ENCODE results near the gene NOS3.

DNA sequence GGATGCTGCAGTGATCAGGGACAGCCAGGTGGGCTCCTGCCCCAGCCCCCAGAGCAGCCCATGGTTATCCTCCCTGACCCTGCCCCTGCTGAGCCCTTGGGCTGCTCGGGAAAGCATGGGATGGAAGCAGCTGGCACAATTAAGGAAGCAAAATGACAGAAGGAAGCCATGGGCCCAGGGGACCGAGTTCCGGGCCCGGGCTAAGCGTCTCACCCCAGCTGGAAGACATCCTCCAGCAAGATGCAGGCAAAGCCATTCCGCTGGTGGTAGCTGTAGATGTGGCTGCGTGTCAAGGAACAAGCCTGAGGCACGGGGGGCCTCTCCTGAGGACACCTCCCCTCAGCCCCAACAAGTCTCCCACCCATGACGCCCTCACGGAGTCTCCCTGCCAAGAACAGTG, 32.4 kb downstream of the NOS3 start:
- TF ChIP-seq, protein P1, sequence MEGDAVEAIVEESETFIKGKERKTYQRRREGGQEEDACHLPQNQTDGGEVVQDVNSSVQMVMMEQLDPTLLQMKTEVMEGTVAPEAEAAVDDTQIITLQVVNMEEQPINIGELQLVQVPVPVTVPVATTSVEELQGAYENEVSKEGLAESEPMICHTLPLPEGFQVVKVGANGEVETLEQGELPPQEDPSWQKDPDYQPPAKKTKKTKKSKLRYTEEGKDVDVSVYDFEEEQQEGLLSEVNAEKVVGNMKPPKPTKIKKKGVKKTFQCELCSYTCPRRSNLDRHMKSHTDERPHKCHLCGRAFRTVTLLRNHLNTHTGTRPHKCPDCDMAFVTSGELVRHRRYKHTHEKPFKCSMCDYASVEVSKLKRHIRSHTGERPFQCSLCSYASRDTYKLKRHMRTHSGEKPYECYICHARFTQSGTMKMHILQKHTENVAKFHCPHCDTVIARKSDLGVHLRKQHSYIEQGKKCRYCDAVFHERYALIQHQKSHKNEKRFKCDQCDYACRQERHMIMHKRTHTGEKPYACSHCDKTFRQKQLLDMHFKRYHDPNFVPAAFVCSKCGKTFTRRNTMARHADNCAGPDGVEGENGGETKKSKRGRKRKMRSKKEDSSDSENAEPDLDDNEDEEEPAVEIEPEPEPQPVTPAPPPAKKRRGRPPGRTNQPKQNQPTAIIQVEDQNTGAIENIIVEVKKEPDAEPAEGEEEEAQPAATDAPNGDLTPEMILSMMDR (tag by site-specific recombination; IDR thresholded peaks at IDR 0.05) = no peak
- TF ChIP-seq, protein P2, sequence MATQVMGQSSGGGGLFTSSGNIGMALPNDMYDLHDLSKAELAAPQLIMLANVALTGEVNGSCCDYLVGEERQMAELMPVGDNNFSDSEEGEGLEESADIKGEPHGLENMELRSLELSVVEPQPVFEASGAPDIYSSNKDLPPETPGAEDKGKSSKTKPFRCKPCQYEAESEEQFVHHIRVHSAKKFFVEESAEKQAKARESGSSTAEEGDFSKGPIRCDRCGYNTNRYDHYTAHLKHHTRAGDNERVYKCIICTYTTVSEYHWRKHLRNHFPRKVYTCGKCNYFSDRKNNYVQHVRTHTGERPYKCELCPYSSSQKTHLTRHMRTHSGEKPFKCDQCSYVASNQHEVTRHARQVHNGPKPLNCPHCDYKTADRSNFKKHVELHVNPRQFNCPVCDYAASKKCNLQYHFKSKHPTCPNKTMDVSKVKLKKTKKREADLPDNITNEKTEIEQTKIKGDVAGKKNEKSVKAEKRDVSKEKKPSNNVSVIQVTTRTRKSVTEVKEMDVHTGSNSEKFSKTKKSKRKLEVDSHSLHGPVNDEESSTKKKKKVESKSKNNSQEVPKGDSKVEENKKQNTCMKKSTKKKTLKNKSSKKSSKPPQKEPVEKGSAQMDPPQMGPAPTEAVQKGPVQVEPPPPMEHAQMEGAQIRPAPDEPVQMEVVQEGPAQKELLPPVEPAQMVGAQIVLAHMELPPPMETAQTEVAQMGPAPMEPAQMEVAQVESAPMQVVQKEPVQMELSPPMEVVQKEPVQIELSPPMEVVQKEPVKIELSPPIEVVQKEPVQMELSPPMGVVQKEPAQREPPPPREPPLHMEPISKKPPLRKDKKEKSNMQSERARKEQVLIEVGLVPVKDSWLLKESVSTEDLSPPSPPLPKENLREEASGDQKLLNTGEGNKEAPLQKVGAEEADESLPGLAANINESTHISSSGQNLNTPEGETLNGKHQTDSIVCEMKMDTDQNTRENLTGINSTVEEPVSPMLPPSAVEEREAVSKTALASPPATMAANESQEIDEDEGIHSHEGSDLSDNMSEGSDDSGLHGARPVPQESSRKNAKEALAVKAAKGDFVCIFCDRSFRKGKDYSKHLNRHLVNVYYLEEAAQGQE (tag by site-specific recombination; IDR thresholded peaks at IDR 0.05) = no peak
- TF ChIP-seq, protein P3, sequence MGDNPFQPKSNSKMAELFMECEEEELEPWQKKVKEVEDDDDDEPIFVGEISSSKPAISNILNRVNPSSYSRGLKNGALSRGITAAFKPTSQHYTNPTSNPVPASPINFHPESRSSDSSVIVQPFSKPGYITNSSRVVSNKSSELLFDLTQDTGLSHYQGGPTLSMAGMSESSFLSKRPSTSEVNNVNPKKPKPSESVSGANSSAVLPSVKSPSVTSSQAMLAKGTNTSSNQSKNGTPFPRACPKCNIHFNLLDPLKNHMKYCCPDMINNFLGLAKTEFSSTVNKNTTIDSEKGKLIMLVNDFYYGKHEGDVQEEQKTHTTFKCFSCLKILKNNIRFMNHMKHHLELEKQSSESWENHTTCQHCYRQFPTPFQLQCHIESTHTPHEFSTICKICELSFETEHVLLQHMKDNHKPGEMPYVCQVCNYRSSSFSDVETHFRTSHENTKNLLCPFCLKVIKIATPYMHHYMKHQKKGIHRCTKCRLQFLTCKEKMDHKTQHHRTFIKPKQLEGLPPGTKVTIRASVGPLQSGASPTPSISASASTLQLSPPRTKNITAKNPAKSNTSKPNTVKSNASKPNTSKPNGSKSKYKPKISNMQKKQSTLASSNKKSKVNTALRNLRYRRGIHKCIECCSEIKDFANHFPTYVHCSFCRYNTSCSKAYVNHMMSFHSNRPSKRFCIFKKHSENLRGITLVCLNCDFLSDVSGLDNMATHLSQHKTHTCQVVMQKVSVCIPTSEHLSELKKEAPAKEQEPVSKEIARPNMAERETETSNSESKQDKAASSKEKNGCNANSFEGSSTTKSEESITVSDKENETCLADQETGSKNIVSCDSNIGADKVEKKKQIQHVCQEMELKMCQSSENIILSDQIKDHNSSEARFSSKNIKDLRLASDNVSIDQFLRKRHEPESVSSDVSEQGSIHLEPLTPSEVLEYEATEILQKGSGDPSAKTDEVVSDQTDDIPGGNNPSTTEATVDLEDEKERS (tag by site-specific recombination; IDR thresholded peaks at IDR 0.05) = no peak
- TF ChIP-seq, protein P4, sequence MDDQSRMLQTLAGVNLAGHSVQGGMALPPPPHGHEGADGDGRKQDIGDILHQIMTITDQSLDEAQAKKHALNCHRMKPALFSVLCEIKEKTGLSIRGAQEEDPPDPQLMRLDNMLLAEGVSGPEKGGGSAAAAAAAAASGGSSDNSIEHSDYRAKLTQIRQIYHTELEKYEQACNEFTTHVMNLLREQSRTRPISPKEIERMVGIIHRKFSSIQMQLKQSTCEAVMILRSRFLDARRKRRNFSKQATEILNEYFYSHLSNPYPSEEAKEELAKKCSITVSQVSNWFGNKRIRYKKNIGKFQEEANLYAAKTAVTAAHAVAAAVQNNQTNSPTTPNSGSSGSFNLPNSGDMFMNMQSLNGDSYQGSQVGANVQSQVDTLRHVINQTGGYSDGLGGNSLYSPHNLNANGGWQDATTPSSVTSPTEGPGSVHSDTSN (CRISPR knock-in tag; IDR thresholded peaks at IDR 0.05) = no peak
- no peak for TF ChIP-seq KLF10 (tag by site-specific recombination; IDR thresholded peaks at IDR 0.05)
- TF ChIP-seq, protein P5, sequence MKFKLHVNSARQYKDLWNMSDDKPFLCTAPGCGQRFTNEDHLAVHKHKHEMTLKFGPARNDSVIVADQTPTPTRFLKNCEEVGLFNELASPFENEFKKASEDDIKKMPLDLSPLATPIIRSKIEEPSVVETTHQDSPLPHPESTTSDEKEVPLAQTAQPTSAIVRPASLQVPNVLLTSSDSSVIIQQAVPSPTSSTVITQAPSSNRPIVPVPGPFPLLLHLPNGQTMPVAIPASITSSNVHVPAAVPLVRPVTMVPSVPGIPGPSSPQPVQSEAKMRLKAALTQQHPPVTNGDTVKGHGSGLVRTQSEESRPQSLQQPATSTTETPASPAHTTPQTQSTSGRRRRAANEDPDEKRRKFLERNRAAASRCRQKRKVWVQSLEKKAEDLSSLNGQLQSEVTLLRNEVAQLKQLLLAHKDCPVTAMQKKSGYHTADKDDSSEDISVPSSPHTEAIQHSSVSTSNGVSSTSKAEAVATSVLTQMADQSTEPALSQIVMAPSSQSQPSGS (tag by site-specific recombination; IDR thresholded peaks at IDR 0.05; ENCODE audit: low read depth) = no peak

All from HEK293 (cell line).